GM19463 (cell line): ENCODE data around the gene ZDHHC7.

Source experiments
- ATAC-seq: cut with Tn5 transposase; IDR thresholded peaks from one replicate; pipeline ENCODE4 v1.9.1; 2021; ENCODE audit warnings: mild to moderate bottlenecking, moderate library complexity; ENCODE audit not compliant: unreplicated experiment

The ZDHHC7 gene

GRCh38 chr16:84925092-84925772 is 86.1 kb downstream of the ZDHHC7 start:
- ATAC-seq: no peak

- ATAC-seq: no peak
Observed at GRCh38 chr16:84924331-84925091, 86.8 kb downstream of the ZDHHC7 start.
